SU-DHL-6 (cell line): ENCODE data around the gene RHOJ.

Experiments
- EZH2phosphoT487 ChIP-seq: fragments of 200-600 bp; sonication (generic), shearing (Covaris generic); conservative IDR thresholded peaks from 2 replicates; pipeline ENCODE4 v1.6.1; 2018; ENCODE audit warnings: mild to moderate bottlenecking, antibody characterized with exemption, low read length, moderate library complexity, mixed read lengths
- TF ChIP-seq, protein P1 (sequence below): fragments of 200-600 bp; sonication (generic); IDR thresholded peaks from one replicate; pipeline ENCODE4 v1.5.1; 2017; ENCODE audit warnings: antibody characterized with exemption, mild to moderate bottlenecking, low read length, moderate library complexity; ENCODE audit not compliant: insufficient read depth, poor library complexity, severe bottlenecking

GRCh38 chr14:63163306-63163705 is 40.9 kb upstream of the RHOJ start:
- TF ChIP-seq, protein P1, sequence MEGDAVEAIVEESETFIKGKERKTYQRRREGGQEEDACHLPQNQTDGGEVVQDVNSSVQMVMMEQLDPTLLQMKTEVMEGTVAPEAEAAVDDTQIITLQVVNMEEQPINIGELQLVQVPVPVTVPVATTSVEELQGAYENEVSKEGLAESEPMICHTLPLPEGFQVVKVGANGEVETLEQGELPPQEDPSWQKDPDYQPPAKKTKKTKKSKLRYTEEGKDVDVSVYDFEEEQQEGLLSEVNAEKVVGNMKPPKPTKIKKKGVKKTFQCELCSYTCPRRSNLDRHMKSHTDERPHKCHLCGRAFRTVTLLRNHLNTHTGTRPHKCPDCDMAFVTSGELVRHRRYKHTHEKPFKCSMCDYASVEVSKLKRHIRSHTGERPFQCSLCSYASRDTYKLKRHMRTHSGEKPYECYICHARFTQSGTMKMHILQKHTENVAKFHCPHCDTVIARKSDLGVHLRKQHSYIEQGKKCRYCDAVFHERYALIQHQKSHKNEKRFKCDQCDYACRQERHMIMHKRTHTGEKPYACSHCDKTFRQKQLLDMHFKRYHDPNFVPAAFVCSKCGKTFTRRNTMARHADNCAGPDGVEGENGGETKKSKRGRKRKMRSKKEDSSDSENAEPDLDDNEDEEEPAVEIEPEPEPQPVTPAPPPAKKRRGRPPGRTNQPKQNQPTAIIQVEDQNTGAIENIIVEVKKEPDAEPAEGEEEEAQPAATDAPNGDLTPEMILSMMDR = no peak
- no peak for TF ChIP-seq EZH2phosphoT487
